Activated T-helper 9 cell treated with anti-CD3 and anti-CD28 coated beads, Interleukin-2, amount 50 U/mL, for 16 hours (primary cell): ENCODE results near the gene SFXN2.
"Not testable (repeated sequence)": the region's sequence is repeated elsewhere in the genome, so short reads cannot be mapped to it uniquely, and the experiment has no call there.

ENCODE experiments used
- DNase-seq: peaks from one replicate; pipeline ENCODE4 v3.0.0-alpha.2; 2020; ENCODE audit warnings: low read depth

Gene SFXN2

GRCh38 chr10:102714621-102715455 is at the start of gene SFXN2:
TSS of gene SFXN2 (plus strand) at chr10:102714636. CDS start at chr10:102726637, 12,001 bp downstream.
- peak; percentile 27 for DNase-seq

DNA sequence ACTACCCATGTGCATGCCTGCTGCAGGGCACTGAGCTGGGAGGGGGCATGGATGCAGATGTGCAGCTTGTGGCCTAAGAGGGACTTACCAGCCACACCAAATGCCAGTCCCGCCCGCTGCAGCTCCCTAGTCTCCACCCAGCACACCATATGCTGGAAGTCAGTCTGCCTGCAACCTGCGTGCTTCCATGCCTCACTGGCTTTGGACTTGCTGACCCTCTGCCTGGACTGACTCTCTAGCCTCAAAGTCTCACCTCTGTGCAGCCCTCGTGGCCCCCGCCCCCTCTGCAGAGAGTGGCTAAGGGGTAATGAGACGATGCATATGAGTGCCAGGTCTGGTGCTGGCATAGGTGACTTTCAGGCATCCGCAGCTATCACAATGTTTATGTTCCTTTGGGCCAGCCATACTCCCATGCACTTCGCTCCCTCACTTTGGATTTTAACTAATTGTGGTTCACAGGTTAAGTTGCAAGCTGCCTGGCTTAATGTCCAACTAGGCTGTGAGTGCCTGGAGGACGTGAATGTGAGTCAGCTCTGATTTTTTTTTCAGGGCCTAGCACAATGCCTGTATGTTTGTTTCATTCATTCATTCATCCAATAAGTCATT is 48.4 kb upstream of the SFXN2 start:
- no peak for DNase-seq

DNA sequence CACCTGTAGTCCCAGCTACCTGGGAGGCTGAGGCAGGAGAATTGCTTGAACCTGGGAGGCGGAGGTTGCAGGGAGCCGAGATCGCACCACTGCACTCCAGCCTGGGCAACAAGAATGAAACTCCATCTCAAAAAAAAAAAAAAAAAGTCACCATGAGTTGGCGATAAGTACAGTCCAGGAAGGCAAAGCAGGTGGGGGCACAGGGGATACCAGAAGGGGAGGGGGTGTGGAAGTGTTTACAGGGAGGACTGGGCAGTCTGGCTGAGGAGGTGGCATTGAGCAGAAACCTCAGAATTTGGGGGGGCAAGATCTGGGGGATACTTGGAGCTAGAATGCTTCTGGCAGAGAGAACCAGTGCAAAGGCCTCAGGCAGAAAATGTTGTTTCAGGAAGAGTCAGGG is 47.0 kb upstream of the SFXN2 start:
- not testable (repeated sequence) for DNase-seq

GRCh38 chr10:102668326-102669107 is 45.9 kb upstream of the SFXN2 start:
- DNase-seq, result no peak

DNA sequence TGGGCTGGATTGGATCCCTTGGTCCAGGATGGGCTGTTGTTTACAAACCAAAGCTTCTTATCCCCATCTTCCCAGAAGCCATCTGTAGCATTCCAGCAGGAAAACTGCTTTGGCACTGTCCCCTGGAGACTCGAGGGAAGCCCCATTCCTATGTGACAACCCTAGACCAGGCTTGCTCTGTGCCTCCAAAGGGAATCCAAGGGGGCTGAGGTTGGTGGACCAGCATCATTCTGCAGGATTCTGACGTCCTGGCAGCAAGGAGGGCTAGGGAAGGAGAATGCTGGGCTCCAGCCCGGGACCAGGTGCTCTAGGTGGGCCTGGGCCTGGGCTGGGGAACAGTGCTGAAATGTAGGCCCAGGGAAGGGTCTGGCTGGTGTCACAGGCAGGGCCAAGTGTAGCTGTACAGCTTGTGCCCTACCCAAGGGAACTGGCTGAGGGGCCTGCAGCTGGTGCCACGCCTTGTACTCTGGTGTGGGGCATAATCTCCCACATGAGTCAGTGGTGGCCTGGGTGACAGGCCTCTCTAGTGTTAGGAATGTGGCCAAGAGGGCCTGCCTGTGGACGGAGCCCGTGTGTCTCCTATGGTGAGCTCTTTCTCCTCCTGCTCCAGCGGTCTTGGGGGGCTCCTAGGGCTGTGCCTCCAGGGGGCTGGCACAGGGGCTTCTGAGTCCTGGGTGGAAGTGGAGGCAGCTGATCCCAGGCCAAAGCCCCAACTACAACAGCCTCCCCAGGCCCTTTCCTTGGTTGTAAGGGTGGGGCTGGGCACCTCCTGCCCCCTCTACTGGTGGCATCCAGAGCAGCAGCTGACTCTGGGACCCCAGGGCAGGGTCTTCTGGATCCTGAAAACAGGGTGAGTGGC is 45.0 kb upstream of the SFXN2 start:
- DNase-seq, result no peak

DNA sequence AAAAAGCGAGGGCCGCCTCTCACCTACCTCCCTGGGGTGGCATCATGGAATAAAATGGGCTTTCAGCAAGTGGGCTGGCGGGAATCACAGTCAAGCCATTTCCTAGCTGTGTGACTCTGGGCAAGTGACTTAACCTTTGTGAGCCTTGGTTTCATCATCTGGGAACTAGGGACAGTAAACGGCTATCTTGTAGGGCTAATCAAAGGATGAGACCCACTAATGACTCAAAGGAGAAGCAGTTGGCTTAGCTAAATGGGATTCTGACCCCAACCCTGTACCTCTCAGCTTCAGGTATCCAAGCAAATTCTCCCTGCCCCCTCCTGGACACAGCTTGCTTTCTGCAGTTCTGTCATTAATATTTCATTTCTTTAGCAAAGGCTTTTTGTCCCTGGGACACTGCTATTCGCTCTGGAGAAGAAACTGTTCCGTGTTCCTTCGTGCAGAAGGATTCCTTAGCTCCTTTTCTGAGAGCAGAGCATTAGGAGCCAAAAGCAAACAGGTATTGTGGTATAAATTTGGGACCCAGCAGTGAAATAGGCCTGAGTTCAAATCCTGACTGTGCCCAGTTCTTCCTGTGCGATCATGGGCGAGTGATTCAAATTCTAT is 44.3 kb upstream of the SFXN2 start:
- DNase-seq, result no peak

- no peak for DNase-seq
Measured at GRCh38 chr10:102670871-102671434, 43.5 kb upstream of the SFXN2 start.

DNA sequence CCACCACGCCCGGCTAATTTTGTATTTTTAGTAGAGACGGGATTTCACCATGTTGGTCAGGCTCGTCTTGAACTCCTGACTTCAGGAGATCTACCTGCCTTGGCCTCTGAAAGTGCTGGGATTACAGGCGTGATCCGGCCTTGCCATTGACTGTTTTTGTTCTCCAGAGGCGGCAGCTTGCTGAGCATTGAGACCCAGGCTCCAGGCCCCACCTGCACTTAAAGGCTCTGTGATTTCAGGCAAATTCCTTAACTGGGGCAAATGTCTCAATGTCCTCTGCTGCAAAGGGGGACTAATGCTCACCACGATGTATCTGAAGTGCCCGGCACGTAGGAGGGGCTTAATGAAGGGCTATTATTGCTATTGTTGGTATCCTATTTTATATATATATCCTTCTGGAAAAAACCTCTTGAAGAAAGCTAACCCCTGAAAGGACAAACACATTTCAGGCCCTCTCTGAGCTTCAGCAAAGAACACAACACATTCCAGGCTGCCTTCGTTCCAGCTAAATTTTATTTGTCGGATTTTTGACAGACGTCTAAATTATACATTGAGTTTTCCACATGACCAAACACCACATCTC is 41.1 kb upstream of the SFXN2 start:
- no peak for DNase-seq

- DNase-seq, result peak; percentile 39
Measured at GRCh38 chr10:102673819-102674511, 40.5 kb upstream of the SFXN2 start.

GRCh38 chr10:102674566-102674965 is 39.9 kb upstream of the SFXN2 start:
- DNase-seq, result no peak

DNA sequence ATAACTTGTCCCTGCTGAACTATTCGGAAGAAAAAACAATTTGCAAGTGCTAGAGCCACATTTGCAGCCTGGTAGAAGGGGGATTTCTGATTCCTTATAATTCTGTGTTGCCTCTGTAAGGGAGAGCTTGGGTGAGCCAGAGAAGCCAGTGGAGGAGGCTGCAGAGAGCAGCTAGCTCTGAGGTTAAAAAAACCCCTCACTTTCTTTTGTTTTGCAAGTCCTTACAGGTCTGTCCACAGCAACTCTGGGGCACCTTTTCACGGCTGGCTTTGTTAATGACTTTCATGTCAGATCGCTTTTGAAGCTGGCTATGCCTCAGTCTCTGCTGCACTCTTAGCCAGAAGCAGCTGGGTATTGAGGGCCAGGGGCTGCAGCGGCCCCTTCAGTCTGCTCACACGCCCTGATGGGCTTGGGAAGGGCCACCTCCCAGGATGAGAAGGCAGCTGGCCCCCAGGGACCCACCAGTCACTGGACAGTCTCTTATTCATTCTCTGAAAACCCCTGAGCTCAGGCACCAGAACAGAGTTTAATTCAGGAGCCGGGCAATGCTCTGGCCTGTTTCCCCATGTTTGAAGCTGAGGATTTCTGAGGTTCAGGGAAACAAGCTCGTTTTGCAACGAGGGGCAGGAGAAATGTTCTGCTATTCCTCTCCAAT is 39.3 kb upstream of the SFXN2 start:
- no peak for DNase-seq

DNA sequence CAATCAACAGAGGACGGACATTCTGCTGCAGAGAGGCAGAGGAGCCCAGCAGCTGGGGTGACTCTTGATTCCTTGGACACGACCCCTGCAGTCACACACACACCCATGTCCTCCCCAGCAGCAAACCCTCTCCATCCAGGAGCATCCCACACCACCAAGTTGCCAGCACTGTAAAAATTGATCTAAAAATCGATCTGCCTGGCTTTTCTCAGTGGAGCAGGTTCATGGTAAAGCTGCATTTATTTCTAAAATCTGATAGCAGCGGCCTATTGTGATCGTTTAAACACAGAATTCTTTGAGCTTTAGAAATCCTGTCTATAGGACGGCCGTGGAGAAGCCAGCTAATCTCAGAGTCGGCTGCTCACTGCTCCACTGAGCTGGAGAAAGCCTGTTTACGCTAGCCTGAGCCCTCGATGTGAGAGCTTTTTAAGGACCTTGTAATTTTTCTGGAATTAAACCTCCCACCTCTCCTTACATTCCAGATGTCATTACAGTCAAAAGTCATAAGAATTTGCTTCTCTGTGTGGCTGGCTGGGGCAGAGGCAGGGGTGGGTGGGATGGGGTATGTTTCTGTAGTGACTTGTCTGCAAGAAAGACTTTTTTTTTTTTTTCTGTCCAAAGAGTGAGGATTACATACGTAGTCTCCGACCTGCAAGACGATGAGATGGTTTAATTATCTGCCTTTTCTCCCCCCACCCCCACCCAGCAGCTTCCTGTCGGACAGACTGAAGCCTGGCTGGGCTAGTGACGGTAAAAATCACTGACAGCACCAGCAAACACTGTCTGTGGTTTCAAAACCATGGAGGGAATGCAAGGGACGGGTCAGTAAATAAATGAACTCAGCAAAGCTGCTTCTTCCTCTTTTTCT is 38.5 kb upstream of the SFXN2 start:
- no peak for DNase-seq

DNA sequence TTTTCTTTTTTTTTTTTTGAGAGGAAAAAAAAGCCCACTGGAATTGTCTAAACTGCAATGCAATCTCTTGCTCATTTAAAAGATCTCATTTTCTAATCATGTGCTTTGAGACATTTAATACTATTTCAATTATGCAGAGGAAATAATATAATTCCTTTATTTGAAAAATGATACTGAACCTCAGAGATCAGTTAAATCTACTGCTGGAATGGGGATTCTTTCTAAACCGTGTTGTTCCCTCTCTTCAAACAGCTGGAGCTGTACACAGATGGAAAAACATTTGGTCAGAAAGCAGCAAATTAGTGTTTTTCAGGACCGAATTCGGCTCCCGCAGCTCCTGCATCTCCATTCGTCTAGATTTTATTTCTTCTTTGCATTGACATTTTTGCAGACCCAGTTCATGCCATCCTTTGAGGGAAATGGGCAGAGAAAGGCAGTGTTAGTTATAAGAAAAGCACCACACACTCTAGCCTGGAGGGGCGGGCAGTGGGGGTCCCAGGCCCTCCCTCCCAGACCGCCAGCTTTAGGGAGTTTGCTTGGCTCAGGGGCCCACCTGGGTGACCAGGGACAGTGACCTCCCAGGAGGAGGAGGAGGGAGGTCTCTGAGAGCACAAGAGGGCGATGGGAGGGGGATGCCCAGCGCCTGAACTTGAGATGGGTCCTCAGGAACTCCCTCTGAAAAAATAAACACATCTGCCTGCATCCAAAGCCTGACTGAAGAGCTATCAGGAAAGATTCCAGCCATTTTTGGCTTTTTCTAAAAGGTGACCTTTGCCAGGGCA is 37.7 kb upstream of the SFXN2 start:
- DNase-seq, result no peak

DNA sequence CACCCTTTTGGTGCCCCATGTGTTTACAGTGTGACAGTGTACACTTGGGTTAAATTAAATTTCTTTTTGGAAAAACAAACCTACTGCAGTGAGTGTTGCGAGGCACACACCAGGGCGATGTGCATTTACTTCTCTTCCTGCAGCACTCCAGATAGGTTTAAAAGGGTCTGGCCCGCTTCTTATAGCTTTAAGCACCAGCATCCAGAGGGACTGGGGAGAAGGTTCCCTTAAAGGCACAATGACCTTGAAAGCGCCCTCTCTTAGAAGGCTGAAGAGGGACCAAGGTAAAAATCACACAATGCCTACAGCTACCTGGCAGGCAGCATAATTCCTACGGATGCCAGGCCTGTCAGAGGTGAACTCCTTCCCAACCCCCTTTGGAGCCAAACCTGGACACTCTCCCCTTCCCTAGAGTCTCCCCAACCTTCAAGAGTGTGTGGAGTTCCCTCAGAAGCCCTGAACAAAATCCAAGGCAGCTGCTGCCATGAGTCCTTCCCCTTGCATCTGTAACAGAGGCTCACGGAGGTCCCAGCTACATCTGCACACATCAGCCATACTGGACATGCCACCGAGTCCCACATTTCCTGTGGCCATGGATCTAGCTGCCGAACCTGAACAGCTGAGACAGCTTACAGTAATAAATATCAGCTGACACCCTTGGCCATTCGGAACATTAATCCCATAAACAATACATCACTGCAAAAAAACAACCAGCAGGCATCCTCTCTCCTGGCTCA is 36.9 kb upstream of the SFXN2 start:
- DNase-seq, result no peak

- no peak for DNase-seq
Measured at GRCh38 chr10:102678068-102678400, 36.4 kb upstream of the SFXN2 start.

- no peak for DNase-seq
Measured at GRCh38 chr10:102678842-102679289, 35.6 kb upstream of the SFXN2 start.

- DNase-seq, result no peak
Measured at GRCh38 chr10:102679596-102679995, 34.8 kb upstream of the SFXN2 start.
